Daoy (cell line): ENCODE data around the gene DESI2. TPM values are rescaled to one million over a fixed set of nuclear protein-coding genes. Genes with fewer than 3 reads are reported as not detected.

Source experiments
- DNase-seq: peaks from one replicate; pipeline ENCODE4 v3.0.0-alpha.2; 2015; ENCODE audit warnings: low read depth
- total RNA-seq: library from RNA; depleted of rRNA; stranded (reverse); fragments of >200 nt; shearing (Covaris generic); gene quantifications from 2 replicates; pipeline ENCODE4 v1.2.3, GENCODE V29; 2014; rRNA removed

DESI2 gene
- 56.2 and 61.4 TPM in 2 replicates for total RNA-seq

DNA sequence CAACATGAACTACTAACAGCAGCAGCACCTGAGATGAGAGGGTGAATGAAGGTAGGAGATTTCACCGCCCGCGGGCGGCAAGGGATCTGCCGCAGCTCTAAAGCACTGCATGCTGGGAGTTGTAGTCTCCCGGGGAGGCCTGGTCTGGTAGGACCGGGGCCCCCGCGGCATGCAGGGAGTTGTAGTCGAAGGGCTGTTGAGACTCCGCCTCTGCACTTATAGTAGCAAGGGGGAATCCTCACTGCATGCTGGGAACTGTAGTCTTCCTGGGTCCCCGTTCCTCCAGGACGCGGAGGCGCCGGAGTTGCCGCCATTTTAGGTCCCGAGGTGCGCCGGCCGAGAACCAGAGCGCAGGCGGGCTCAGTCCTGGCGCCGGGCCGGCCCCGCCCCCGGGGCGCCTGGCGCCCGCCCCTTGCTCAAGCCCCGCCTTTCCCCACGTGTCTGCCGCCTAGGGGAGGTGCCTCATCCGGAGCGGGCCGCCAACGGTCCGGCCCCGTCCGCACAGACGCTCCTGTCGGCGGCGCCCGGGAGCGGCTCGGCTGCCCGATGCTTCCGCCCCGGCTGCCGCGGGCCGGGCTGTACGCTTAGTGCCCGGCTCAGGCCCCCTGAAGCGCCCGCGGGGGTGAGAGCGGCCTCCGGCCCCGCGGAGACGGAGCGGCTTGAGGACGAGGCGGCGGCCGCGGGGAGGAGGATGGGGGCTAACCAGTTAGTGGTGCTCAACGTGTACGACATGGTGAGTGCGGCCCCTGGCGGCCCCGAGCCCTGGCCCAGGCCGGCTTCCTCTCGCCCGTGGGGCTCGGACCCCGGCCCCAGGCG, at the start of gene DESI2:
Gene DESI2, plus strand, starts transcription at position 504 of the 816 bp plus-strand sequence. Its CDS starts 188 bp downstream, at position 692.
- peak; percentile 99 for DNase-seq

DNA sequence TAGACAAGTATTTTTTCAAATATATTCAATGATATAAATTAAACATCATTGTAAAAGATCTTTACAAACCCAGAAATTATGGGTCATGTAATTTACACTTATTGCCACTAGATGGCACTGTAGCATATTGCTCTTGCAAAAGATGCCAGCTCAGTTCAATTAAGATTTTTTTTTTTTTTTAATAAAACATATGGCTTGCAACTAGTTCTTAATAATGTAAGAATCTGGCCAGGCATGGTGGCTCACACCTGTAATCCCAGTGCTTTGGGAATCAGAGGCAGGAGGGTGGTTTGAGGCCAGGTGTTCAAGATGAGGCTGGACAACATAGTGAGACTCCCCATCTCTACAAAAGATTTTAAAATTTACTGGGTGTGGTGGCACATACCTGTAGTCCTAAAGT, 49.4 kb upstream of the DESI2 start:
- peak; percentile 13 for DNase-seq

DNA sequence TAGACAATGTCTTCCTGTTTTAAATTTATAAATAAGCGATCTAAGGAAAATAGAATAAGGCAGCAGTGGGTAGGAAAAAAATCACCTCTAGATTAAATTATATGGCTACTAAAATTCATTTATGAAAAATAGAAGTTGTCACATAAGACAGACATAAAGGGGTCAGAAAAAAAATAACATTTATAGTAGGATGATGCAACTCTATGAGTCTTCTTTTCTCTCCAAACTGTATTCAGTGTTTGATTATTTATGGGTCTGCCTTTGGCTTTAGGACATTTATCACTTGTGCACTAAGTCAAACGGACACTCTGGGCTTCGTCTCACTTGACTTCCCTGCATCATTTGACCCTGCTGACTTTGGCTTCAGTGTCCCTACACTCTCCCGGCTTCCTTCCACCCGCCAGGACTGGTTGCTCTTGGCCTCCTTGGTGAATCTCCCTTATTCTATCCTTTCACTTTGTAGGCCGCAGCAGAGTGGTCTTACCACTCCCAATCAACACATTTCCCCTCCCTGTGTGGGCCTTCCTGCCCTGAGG, 47.0 kb upstream of the DESI2 start:
- no peak for DNase-seq

DNA sequence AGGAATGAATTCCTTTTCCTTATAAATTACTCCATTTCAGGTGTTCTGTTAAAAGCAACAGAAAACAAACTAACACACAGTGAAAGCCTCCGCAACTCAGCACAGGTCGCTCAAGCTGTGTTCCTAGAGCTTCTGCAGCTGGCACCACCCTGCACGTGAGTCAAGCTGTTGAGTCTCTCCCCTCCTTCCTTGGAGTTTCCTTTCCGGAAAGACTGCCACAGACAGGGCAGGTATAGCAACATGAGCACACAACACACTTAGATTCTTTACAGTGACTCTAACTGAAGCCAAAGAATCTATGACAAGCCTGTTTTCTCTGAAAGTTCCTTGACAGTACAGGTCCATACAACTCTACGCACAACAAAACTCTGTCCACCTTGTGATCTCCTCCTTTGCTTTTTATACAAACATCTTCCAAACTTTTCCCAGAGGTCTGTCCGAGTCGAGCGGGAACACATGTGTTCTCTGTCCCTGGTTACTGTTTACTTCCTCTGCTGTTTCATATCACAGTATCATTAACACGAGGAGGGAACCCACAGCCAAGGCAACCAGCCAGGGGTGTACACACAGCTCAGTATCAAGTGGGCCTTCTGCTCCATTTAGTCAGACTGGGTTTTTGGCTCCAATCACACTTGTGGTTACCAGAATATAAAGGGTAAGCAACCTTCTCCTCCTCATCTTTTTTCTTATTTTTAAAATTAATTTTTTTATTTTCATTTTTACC, 38.7 kb upstream of the DESI2 start:
- DNase-seq, result no peak

DNA sequence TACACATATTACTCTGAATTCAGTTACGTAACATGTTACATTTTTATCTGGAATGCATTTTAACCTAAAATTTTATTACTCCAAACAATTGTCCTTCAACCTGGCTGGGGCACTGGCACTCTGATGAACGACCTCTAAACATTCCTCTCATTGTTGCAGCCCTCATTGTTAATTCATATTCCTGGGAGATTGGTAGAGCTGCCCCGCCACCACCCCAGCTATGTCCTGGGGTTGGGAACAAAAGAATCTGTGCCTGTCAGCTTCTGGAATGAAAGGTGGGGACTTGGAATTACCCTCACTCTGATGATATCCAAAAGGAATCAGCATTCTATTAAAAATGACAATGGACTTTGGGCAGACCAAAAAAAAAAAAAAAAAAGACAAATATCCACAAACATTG, 38.0 kb upstream of the DESI2 start:
- DNase-seq, result no peak

DNA sequence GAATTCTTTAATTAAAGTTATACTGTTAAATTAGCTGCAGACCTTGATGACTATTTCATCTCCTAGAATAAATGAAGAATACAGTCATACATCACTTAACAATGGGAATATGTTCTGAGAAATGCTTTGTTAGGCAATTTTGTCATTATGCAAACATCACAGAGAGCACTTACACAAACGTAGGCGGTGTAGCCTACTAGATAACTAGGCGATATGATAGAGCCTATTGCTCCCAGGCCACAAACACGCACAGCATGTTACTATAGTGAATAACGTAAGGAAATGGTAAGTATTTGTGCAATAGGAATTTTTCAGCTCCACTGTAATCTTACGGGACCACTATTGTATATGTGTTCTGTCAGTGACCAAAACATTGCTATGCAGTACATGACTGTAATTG, 37.6 kb upstream of the DESI2 start:
- DNase-seq, result no peak

DNA sequence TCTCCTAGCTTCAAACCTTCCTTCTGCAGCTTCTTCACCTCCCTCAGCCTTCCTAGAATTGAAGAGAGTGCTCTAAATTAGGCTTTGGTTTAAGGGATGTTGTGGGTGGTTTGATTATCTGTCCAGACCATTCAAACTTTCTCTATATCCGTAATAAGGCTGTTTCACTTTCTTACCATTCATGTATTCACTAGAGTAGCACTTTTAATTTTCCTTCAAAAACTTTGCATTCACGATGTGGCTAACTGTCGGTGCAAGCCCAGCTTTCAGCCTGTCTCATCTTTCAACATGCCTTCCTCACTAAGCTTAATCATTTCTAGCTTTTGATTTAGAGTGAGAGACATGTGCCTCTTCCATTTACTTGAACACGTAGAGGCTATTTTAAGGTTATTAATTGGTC, 26.2 kb upstream of the DESI2 start:
- no peak for DNase-seq

DNA sequence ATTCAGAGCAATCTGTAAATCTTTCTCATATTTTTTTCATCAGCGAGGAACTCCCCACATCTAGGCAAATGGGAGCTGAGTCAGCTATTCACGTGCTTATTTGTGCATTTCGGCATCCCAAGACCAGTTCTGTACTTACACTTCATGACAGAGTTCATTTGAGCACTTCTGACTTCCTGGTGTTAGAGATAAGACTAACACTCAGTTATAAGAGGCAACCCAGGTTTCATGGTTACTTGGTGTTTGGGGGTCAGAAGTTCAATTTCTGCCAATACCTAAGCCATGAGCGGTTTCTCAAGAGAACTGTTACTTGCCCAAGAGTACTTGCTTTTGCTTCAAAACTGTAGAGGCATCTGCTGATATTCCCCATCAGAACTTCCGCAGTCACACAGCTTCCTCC, 24.1 kb upstream of the DESI2 start:
- DNase-seq, result no peak

DNA sequence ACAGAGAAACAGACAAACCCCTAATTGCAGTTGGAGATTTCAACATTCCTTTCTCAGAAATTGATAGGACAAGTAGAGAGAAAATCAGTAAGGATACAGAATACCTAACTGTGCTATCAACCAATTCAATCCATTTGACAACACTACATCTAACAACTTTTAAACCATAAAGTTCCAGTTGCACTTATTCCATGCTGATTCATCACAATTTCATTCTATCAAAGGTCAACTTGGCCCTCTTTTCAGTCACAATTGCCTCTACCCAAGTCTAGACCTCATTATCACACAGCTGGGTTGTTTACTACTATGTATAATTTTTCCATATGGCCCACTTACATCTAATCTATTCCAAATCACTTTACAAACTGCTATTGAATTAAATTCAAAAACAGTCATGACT, 19.8 kb upstream of the DESI2 start:
- DNase-seq, result no peak

DNA sequence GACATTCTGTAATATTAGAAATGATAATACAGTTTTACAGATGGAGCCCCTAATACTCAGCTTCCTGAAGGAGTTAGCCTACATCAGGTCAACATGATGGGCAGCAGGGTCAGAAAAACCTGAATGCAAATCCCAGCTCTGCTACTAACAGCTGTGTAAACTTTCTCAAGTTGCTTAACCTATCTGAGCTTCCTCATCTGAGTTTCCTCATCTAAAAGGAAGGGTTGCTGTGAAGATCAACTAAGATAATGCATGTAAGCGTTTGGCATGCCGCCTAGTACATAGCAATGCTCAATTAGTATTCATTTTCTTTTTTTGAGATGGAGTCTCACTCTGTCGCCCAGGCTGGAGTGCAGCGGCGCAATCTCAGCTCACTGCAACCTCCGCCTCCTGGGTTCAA, 18.4 kb upstream of the DESI2 start:
- no peak for DNase-seq

DNA sequence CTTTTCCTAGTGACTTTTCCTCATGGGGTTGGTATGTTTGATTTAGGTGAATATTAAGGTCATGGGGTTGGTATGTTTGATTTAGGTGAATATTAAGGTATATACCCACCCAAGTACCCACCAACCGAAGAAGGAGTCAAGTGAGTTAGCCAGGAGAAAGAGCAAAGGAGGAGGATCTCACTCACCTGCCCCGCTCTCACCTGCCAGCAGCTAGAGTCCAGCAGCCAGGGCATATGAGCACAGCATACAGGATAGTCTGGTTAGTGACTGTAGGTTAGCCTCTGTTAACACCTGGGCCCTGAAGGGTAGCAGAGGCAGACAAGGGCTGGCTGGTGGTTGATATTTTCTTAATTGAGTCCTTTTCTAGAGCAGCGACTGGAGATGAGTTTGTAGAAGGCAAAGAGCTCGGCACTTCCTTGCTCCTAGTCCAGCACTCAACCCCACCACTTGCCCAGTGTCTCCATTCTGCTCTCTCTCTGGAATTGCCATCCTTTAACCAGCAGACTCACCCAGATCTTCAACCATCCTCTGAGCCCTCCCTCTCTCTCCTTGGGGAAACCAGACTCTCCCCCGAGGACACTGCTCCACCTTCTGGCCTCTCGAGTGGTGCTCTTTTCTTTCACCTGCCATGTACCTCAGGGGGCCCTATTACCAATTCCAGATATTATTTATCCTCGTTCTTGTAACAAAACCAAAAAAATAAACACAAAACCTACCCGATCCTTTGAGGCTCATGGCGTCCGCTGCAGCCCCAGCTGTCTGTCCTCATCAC, 16.3 kb upstream of the DESI2 start:
- no peak for DNase-seq

DNA sequence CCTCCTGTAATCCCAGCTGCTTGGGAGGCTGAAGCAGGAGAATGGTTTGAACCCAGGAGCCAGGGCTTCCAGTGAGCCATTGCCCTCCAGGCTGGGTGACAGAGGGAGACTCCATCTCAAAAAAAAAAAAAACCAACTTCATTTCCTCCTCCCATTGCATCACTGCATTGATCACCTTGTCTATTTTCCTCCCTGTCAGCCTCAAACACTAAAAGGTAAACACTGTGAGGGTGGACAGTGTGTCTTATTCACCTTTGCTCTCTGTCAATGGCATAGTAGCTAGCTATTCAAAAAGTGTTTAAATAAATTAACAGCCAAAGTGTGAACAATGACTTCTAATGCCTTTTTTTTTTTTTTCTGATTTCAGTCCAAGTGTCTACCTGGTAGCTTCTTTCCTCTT, 13.4 kb upstream of the DESI2 start:
- no peak for DNase-seq

DNA sequence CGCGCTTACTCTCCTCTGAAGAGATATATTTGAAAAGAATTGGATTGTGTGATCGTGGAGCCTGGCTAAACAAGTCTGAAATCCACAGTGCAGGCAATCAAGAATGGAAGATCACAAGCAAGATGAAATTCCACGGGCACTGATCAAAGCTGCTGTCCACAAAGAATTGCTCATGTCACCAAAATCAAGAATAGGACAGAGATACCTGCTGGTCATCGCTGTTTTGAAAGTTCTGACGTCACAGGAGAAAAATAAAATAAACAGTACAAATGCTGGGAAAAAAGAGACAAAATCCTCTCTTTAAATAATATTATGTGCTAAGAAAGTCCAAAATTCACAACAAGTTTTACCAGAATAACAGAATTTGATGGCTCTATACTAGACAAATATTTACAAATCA, 12.0 kb upstream of the DESI2 start:
- no peak for DNase-seq

DNA sequence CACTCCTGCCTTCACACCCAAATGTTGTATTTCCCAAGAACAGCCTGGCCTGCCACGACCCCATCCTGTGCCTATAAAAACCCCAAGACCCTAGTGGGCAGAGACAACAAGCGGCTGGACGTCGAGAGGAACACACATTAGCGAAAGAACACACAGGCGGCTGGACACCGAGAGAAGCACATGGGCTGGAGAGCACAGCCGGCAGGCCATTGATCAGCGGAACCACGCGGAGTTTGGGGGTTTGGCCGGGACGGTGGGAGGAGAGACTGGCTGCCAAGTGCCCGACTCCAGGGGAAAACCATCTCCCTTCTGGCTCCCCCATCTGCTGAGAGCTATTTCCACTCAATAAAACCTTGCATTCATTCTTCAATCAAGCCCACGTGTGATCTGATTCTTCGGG, 10.4 kb upstream of the DESI2 start:
- no peak for DNase-seq

DNA sequence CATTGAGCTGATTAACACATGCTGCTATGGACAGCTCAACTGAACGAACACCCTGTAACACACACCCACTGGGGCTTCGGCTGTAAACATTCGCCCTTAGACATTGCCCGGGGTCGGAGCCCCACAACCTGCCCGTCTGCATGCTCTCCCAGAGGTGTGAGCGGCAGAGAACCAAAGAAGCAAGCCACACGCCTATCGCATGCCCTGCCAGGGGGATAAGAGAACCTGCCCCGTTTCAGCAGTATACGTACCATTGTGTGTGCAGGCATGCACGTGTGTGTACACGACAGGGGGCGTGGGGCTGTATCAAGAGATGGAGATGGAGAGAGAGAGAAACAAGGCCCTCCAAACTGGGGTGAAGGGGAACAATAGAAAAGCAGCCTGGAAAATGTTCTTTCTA, 9.9 kb upstream of the DESI2 start:
- DNase-seq, result no peak

DNA sequence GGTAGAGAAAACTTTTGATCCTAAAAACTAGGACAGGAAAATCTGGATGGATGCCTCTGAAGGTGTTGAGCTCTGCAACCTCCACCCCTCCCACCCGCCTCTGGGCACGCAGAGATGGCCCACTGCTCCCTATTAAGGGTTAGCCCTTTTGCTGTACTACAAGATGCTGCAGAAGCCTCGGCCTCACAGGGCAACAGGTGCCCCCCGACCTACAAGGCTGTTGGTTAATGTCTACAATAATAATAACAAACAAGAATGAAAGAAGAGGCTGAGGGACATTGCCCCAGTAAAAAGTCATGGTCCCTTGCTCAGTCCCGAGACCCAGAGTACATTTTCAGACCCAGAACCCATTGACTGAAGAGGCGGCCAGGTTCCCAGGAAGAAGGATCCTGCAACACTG, 7.5 kb upstream of the DESI2 start:
- DNase-seq, result no peak

DNA sequence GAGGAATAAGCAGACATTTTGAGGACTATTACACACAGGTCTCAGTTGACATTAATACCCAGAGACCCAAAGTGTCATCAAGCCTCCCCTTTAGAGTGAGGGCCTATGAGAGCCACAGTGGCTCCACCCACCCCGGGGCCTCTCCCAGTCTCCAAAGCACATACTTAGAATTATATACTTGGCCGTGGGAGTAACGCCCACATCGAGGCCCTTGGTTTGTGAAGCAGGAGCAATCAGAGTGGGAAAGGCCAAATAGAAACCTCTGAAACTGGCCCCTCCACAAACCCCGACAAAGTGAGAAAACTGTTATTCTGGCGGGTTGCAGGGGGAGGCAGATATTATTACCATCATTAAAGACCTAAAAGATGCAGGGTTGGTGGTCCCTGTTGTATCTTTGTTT, 7.0 kb upstream of the DESI2 start:
- DNase-seq, result no peak

DNA sequence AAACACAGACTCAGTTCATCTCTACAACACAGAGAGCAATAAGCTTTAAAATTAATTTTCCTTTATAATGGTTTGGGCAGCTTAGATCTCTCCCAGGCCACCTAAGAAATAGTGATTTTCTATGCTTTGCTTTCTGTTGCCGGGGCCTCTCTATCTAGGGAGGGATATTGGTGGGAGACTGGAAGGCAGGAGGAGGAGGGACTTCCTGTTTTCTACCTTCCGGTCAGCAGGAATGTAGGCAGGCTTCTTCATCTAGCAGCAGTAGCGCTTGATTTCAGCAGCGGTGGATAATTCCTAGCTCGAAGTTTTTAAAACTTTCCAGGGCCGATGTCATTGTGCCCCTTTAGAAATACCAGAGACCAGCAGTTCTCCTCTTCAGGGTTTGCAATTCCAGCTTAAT, 5.1 kb upstream of the DESI2 start:
- DNase-seq, result no peak

DNA sequence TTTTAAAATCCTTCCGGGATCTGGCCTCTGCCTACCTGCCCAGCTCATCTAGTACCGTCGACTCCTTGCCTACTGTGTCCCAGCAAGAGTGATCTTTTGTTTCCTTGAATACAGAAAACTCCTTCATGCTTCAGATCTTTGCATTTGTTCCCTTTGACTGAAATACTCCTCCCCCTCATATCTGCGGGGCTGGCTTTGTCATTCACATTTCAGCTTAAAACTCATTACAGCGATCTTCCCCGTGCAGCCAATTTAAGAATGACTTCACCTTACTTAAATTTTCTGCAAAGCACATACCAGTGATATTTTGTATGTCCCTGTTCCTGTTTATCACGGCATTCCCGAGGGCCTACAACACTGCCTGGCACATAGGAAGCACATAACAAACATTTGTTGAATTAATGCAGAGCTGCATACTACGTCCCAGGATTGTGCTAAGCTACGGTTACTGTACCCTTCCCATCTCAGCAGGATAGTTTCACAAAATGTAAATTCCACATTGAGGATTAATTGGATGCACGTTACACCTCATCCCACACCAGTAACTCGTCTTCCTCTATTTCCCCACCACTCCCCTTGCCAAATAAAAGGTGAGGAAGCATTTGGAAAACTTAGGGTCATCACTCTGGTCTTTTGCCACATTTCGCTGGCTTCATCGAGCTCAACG, 837 bp upstream of the DESI2 start:
- DNase-seq, result no peak

DNA sequence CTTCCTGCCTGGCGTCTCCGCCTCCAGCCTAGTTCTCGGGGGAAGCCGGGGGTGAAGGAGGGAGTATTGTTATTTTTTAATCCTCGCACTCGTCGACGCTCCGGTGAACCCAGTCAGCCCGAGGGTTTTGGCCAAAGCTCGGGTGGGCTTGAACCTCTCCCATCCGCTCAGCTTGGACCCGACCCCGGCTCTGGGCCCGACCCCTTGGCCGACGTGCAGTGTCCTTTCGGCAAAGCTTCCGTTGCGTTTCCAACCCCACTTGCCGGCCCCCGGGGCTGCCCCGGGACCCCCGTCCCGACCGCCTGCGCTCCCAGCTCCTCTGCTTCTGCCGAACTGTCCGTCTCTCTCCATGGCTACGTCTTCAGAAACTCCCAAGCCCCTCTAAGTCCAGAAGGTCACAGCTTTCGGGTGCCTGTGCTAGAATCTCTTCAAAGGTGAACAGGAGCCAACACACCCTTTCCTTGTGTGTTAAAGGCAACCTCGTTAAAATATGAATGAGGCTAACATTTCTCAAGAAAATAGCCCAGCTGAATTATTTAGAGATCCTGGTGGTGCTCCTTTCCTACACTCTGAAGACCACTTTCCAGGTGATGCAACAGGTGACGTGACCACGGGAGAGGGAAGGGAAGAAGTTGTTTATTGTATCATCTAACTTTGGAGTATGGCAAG, 647 bp downstream of the DESI2 start:
- DNase-seq, result peak; percentile 22
